Measurements from ENCODE around the gene SKI.

- no peak for TF ChIP-seq CTCF (conservative IDR thresholded peaks at IDR 0.05; ENCODE audit: low read depth, low read length)
- TF ChIP-seq SMC3 (IDR thresholded peaks at IDR 0.05; ENCODE audit: low read depth, low read length): no peak
- no peak for TF ChIP-seq RFX5 (IDR thresholded peaks at IDR 0.05; ENCODE audit: low read depth, low read length)
- no peak for TF ChIP-seq BHLHE40 (IDR thresholded peaks at IDR 0.05; ENCODE audit: low read depth, low read length)
- TF ChIP-seq RAD21 (IDR thresholded peaks at IDR 0.05; ENCODE audit: low read length): no peak
- no peak for TF ChIP-seq POLR2A (IDR thresholded peaks at IDR 0.05; ENCODE audit: low read depth, low read length)
- no peak for TF ChIP-seq MAFK (IDR thresholded peaks at IDR 0.05; ENCODE audit: low read depth, low read length)
- TF ChIP-seq FOS (IDR thresholded peaks at IDR 0.05; ENCODE audit: low read depth, low read length): no peak
- no peak for TF ChIP-seq MAZ (IDR thresholded peaks at IDR 0.05; ENCODE audit: borderline replicate concordance, low read depth, low read length)
- no peak for TF ChIP-seq RCOR1 (IDR thresholded peaks at IDR 0.05; ENCODE audit: insufficient replicate concordance, low read length)
Measured at GRCh38 chr1:2289607-2290006, 61.5 kb downstream of the SKI start.
